Inferior parietal cortex (tissue), 1 donor: ENCODE results near the gene MPIG6B.

Experiments used
- DNase-seq: peaks from one replicate; pipeline ENCODE4 v3.0.0-alpha.2; 2016; ENCODE audit errors: extremely low spot score

MPIG6B gene

GRCh38 chr6:31737315-31737990 is 14.3 kb downstream of the MPIG6B start:
- no peak for DNase-seq

DNA sequence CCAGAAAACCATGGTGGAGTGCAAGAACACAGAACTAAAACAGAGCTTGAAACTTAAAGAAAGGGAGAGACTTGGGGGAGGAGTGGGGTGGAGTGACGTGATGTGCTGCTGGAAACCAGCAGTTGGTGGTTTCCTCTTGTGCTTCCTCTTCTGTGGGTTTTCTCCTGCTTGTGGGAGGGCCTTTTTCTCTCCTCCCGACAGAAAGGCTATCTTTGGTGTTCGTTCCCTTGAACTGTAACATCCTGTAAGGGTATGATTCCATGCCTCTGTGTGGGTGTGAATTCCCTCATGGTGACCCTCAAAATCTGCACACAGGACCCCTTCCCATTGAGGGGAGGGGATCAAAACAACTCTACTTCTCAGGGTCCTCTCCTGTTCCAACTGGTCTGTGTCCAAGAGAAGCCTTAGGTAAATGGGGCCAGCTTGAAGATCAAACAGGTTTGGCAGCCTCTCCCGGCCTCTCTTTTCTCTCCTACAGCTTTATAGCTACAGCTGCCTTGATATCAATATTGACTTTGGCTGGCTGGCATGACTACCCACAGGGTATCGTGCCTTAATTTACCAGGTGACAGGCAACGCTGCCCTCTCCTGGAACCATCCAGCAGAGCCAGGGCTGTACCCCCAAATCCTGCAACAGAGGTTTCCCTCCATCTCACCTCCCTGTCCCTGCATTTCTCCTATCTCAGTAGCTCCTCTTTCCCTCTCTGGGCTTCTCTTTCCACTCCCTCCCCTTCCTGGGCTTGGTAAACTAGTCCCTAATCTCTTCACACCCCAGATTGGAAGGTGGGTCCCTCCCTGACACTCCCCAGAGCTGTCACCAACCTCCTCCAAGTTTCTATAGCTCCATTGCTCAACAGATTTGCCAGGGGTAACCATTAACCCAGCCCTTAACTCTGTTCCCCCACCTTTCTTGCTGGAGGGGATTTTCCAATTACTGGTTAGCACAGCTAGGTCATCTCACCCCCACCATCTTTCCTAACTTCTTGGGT is 15.1 kb downstream of the MPIG6B start:
- DNase-seq: peak; percentile 45

GRCh38 chr6:31739639-31740396 is 16.6 kb downstream of the MPIG6B start, which contains the start of gene MSH5:
MSH5 (plus strand) TSS chr6:31740005; CDS start chr6:31740467, 462 bp downstream.
- peak; percentile 100 for DNase-seq

GRCh38 chr6:31740397-31741223 is 17.4 kb downstream of the MPIG6B start:
- no peak for DNase-seq

GRCh38 chr6:31741815-31742214 is 18.6 kb downstream of the MPIG6B start:
- no peak for DNase-seq

DNA sequence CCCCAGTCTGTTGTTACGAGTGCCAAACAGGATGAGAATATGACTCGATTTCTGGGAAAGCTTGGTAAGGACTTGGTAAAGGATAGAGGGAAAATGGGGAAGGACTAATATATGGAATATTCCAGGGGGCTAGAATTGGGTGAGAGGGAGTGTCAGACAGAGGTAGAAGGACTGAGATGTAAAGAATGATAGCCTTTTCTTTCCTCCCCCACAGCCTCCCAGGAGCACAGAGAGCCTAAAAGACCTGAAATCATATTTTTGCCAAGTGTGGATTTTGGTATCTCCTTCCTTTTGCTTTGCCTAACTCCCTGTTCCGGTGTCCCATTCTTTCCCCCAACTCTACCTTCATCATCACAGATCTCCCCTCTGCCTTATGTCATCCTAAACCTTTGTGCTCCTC is 19.7 kb downstream of the MPIG6B start:
- DNase-seq: no peak

- DNase-seq: no peak
Measured at GRCh38 chr6:31744422-31744821, 21.2 kb downstream of the MPIG6B start.

- no peak for DNase-seq
Measured at GRCh38 chr6:31749301-31750036, 26.3 kb downstream of the MPIG6B start.

DNA sequence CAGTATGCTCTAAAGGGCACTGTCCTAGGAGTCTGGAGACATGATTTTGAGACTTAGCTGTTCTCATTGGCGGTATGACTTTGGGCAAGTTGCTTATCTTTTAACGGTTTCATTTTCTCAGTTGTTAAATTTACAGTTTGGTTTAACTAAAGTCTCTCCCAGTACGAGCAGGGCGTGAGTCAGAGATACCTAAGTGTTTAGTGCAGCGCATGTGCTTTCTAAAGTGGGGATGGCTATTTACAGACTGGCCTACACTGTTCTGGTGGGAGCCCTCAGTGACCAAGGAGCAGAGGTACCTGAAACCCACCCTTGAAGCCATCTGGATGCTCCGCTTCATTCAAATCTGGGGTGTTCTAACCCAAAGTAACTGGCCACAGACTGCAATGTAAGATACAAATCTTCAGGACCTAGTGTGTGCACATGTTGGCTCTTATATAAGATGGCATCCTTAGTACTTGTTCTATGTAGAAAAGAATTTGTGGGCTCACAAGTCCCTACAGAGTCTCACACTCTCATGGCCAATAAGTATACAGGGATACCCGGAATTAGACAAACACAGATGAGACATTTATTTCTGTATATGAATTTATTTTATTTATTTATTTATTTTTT is 27.3 kb downstream of the MPIG6B start:
- no peak for DNase-seq

DNA sequence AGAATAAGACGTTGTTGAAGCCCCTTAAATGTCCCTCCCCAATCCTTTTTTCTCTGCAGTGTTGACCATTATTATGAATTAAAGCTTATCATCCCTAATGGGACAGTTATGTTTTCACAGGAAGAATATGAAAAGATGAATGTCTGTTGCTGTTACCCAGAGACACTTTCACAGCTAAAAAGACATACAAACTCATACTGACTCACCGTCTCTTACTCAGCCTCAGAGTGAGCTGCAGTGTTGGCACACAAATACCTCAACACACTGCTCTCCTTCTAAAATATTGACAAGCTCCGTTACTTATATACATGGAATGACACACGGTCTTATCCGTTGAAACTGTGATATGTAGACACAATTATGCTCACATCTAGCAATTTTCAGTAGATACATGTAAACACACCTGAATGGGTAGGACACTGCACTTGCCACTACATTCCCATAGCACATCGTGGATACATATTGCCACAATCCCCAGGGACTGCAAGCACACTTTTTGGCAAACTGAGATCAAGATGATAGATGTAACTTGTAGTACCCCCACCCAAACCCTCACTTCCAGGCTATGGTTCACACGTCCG is 29.7 kb downstream of the MPIG6B start:
- DNase-seq: no peak

DNA sequence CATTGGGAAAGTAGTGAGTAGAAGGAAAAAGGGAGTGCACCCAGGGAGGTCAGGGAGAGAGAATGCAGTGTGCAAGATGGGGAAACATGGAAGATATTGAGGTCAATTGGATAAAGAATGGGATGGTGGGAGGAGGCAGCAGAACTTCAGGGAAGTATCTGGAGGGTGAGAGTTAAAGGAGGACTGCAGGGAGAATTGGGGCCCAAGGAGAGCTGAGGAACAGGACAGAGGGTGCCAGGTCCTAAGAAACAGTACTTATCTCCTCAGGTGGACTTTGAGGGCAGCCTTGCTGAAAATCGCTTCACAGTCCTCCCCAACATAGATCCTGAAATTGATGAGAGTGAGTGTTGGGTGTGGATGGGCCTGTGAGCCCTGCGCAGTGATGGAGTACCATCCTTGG is 35.1 kb downstream of the MPIG6B start:
- DNase-seq: no peak

GRCh38 chr6:31760790-31761189 is 37.6 kb downstream of the MPIG6B start:
- DNase-seq: no peak

DNA sequence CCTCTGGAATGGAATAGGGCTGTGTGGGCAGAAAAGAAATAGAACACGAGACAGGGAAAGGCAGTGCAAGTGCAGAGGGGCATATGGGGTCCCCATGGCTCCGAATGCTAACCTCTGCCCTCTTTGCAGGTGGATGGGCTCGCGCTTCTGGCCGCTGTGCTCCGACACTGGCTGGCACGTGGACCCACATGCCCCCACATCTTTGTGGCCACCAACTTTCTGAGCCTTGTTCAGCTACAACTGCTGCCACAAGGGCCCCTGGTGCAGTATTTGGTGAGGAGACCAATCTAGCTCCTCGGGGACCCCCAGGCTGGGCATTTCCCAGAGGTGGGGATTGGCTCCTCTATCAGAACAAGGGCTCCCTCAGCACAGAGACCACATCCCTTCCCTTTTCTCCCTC is 38.2 kb downstream of the MPIG6B start:
- no peak for DNase-seq

- no peak for DNase-seq
Measured at GRCh38 chr6:31762356-31762755, 39.2 kb downstream of the MPIG6B start, which contains the start of gene SAPCD1. SAPCD1 (plus strand) TSS chr6:31762656; CDS start chr6:31763055, 399 bp downstream.

- DNase-seq: no peak
Measured at GRCh38 chr6:31762878-31763618, 39.9 kb downstream of the MPIG6B start.

GRCh38 chr6:31763619-31763940 is 40.4 kb downstream of the MPIG6B start:
- DNase-seq: no peak

- no peak for DNase-seq
Measured at GRCh38 chr6:31764198-31764597, 41.0 kb downstream of the MPIG6B start.

GRCh38 chr6:31765559-31765909 is 42.4 kb downstream of the MPIG6B start:
- DNase-seq: no peak
